HG03039 (cell line): ENCODE results near the gene SLC29A1.

Experiments used
- ATAC-seq: cut with Tn5 transposase; IDR thresholded peaks from one replicate; pipeline ENCODE4 v1.9.1; 2021; ENCODE audit warnings: mild to moderate bottlenecking, moderate library complexity; ENCODE audit not compliant: unreplicated experiment

SLC29A1 gene

GRCh38 chr6:44234101-44235025 lies 11.0 kb downstream of the SLC29A1 start:
- ATAC-seq = no peak

DNA sequence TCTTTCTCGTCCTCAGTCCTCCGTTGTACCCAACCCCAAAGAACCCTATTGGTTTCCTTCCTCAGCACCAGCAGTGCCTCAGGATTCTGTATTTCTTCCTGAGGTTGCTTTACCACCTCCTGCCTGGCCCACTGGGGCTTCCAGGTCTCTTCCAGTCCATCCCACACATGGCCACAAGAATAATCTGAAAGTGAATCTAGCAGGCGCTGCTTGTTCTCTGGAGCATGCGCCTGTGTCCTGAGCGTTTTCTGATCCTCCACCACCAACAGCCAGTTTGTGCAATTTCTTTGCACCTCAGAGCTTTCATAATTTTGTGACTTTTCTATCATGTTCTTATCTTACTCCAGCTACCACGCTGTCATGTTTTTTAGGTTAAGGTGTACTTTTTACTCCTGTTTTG lies 11.9 kb downstream of the SLC29A1 start:
- ATAC-seq = no peak

DNA sequence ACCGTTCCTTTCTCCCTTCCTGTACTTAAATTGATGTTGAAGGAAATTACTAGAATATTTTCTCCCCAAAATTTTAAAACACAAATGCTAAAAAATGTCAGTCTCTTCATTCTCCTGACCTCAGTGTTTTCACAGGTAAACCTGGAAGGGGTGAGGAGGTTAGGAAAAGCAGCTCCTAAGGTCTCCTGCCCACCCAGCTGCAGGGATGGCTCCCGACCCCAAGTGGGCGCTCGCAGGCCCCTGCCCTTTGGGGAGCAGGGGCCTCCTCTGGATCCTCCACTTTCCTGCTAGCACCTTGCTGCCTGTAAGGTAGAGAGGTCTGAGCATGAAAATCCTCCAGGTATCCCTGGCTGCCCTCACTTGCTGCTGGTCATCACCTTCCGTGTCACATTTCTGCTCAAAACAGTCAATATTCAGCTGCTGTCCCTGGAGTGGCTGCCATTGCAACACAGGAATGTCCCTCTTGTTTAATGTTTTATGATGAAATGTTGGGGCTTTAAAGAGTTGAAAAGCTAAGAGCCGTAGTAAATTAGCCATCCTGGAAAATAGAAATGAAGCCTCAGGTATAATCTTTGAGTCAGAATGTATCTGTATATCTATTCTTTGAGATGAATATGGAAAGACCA lies 12.6 kb downstream of the SLC29A1 start:
- no peak for ATAC-seq

- peak; percentile 40 for ATAC-seq
Measured at GRCh38 chr6:44237021-44237812, 13.8 kb downstream of the SLC29A1 start.

DNA sequence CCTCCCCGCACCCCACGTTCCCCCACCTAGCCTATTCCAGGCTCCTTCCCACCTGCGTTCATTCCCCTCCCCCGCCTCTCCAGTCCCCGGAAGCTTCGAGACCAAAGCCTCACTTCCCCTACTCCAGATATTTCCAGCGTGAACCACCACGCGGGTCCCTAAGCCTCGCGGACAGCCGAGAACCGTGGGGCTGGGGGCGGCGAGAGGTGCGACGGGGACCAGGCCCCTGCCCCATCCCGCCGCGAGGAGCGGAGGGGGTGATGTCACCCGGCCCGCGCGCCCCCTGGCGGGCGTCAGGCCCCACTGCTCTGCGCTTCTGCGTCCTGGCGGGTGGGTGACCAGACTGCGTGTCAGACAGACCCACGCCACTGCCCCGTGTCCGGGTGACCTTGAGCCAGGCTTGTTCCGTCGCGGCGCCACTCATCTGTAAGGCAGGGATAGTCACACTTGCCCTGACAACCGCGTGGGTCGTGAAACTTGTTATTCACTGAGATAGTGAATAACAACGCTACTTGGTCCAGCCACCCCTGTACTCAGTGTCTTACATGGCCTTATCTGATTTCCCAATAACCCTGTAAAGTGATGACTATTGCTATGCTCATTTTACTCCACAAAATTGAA lies 14.5 kb downstream of the SLC29A1 start:
- ATAC-seq = peak; percentile 58

DNA sequence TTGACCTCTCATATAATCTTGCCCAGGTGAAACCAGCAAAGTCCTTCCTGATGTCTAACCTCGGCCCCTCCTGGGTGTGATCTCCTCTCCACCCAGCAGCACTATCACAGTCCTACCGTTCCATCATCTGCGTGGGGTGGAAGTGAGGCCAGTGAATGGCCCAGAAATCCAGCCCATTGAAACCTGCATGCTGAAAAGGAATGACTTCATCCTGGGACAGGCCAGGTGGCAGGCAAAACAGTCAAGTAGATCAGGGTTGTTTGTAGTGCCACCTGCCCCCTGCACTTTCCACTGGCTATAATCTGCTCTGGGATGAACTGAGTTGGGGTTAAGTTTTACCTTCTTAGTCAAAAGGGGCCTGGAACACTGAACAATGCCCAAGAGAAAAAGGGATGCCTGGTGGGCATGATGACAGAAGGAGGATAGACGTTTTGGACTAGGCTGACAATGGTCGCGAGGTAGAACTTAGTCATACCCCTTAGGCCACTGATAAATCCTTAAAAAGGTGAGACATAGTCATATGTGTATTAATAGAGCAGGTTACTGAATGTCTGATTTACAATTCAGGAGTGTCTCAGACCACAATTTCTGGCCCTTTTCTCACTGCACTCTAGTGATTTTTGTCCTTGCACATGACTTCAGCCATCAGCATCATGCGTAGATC lies 15.4 kb downstream of the SLC29A1 start:
- ATAC-seq = no peak

DNA sequence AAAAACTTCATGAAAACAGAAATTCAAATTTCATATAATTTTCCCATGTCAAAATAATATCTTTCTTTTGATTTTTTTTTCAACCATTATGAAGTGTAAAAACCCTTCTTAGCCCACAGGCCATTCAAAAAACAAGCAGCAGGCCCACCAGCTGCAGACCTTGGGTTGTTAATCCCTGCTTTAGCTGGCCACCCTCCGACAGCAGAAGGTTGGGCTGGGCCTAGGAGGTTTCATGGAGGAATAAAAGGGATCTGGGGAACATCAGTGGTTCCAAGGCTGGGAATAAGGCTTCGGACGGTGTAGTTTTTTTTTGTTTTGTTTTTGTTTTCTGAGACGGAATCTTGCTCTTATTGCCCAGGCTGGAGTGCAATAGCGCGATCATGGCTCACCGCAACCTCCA lies 19.9 kb downstream of the SLC29A1 start:
- no peak for ATAC-seq

GRCh38 chr6:44245391-44245911 lies 22.1 kb downstream of the SLC29A1 start:
- no peak for ATAC-seq

- peak; percentile 46 for ATAC-seq
Measured at GRCh38 chr6:44245912-44246662, 22.7 kb downstream of the SLC29A1 start.

GRCh38 chr6:44246663-44247337 lies 23.4 kb downstream of the SLC29A1 start, which contains the start of gene HSP90AB1:
Gene HSP90AB1, plus strand, starts transcription at chr6:44247101. Its CDS starts 1,529 bp downstream, at chr6:44248630.
- ATAC-seq = peak; percentile 56

DNA sequence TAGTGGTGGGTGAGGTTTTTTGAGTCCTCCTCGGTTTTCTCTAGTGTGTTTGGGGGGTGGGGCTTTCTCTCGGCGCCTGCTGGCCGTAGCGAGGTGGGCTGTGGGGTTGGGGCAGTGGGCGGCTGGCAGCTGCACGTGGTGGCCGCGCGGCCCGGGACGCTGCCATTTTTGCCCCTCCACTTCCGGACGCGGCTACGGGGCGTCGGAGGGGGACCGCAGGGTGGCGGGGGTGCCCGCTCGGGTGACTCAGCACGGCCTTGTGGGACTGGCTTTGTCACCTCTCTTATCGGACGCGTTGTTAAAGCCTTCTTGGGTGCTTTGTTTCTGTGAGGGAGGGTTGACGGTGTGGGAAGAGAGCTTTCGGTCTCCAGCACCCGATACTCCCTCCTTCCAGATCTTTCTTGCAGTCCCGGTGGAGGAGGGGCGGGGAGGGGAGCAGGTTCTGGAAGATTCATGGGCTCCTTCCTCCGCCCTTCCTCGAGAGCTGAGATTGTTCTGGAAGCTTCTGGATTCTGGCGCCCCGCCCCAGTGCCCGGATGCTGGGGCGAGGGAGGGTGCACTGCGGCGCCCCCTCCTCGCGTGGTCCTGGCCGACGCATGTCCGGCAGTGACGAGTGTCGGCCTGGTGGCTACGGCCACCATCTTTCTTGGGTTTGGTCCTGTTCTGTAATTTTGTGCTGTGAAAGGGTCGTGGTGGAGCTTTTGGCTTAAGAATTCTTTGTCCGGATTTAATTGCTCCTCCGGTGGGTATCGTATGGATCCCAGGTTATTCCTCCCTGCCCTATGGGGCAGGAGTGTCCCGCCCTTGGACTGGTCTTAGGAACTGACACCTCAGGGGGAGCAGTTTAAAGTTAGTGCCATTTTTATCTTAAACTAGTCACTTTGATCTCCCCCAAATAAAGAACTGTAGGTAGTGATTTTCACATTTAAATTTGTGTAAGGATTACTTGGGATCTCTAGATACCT lies 24.2 kb downstream of the SLC29A1 start:
- ATAC-seq = peak; percentile 28

GRCh38 chr6:44248579-44248978 lies 25.2 kb downstream of the SLC29A1 start:
- ATAC-seq = no peak

GRCh38 chr6:44249082-44249748 lies 25.8 kb downstream of the SLC29A1 start:
- no peak for ATAC-seq

GRCh38 chr6:44250067-44250717 lies 26.8 kb downstream of the SLC29A1 start:
- no peak for ATAC-seq

GRCh38 chr6:44250718-44251123 lies 27.3 kb downstream of the SLC29A1 start:
- no peak for ATAC-seq
